ENCODE measurements around the gene SLC38A2.

Gene SLC38A2

GRCh38 chr12:46361667-46362034, 10.9 kb downstream of the SLC38A2 start:
- 0 out of 2 replicates have a peak, but pooled peaks have one; percentile 10 for TF ChIP-seq ZNF664 (tag by site-specific recombination; IDR thresholded peaks at IDR 0.05)
- TF ChIP-seq ZNF112 (tag by site-specific recombination; IDR thresholded peaks at IDR 0.05), result no peak
- TF ChIP-seq, protein P1, sequence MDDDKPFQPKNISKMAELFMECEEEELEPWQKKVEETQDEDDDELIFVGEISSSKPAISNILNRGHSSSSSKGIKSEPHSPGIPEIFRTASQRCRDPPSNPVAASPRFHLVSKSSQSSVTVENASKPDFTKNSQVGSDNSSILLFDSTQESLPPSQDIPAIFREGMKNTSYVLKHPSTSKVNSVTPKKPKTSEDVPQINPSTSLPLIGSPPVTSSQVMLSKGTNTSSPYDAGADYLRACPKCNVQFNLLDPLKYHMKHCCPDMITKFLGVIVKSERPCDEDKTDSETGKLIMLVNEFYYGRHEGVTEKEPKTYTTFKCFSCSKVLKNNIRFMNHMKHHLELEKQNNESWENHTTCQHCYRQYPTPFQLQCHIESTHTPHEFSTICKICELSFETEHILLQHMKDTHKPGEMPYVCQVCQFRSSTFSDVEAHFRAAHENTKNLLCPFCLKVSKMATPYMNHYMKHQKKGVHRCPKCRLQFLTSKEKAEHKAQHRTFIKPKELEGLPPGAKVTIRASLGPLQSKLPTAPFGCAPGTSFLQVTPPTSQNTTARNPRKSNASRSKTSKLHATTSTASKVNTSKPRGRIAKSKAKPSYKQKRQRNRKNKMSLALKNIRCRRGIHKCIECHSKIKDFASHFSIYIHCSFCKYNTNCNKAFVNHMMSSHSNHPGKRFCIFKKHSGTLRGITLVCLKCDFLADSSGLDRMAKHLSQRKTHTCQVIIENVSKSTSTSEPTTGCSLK (tag by site-specific recombination; IDR thresholded peaks at IDR 0.05), result no peak
- Histone ChIP-seq H3K9me3 (ENCODE audit: control insufficient read depth, insufficient read depth, low read depth, low read length) (no peaks in the 10 kb centered on the region), H3K27ac (ENCODE audit: extremely low read depth, low read depth, low read length) (no peak overlapping the region), H3K4me3 (ENCODE audit: low read depth, low read length) (no peak overlapping the region), H3K4me1 (ENCODE audit: control insufficient read depth, insufficient read depth, low read length) (peaks cover 11% of the 10 kb centered on the region; the same call in 1 of the 2 replicates), H3K36me3 (ENCODE audit: control insufficient read depth in 2 of 2, insufficient read depth in 1 of 2, low read length in 2 of 2) (peaks cover 56 to 81% of the 10 kb centered on the region in 2 experiments)
- ChIA-PET CTCF (no interaction called here), POLR2A (no interaction called here)

DNA sequence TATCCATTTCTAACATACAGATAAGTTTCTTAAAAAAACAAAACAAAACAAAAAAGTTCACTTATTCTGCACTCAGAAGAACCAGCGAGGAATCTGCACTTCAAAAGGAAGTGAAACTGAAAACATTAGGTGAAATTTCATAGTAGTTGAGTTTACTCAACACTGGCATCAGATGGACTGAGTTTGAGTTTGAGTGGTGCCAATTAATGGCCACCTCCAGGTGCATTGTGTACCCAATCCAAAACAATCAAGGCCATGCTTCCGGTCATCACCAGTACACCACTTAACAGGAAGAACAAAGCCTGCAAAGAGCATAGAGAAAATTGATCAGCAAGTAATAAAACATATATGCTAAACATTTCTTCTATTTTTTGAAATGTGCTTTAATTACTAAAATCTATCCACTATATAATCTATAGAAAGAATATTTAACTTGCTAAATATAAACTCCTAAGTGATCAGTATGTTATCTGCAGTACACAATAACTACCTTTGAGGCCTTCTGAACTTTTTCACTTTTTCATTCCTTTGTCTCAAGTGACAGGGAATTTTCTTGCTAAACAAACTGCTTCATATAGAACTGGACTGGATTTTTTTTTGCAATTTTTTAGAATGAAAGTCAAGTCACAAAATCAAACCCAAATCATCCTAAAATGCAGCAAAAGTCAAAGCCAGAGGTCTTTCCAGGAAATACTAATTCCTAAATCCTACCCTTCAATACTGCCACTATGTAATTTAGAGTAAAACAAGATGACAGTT, 11.5 kb downstream of the SLC38A2 start:
- H3K36me3 ChIP-seq (ENCODE audit: control insufficient read depth in 2 of 2, insufficient read depth in 1 of 2, low read length in 2 of 2), result peaks cover 53 to 75% of the 10 kb centered on the region in 2 experiments
- CTCF ChIA-PET, result no interaction called here
- TF ChIP-seq ZNF266 (tag by site-specific recombination; IDR thresholded peaks at IDR 0.05; ENCODE audit: low read depth) (no peak), ZNF433 (tag by site-specific recombination; IDR thresholded peaks at IDR 0.05; ENCODE audit: low read depth) (no peak), ZBTB49 (tag by site-specific recombination; IDR thresholded peaks at IDR 0.05; ENCODE audit: low read depth) (no peak), ZNF449 (tag by site-specific recombination; IDR thresholded peaks at IDR 0.05) (no peak), KLF7 (tag by site-specific recombination; IDR thresholded peaks at IDR 0.05; ENCODE audit: borderline replicate concordance) (no peak), ZNF670 (tag by site-specific recombination; IDR thresholded peaks at IDR 0.05; ENCODE audit: low read depth) (no peak), SP3 (tag by site-specific recombination; IDR thresholded peaks at IDR 0.05) (no peak), ZNF549 (tag by site-specific recombination; IDR thresholded peaks at IDR 0.05) (no peak), ZNF404 (tag by site-specific recombination; IDR thresholded peaks at IDR 0.05) (no peak), SP7 (tag by site-specific recombination; IDR thresholded peaks at IDR 0.05) (no peak), SCRT2 (tag by site-specific recombination; IDR thresholded peaks at IDR 0.05) (no peak)
- H3K9me3 ChIP-seq (ENCODE audit: control insufficient read depth, insufficient read depth, low read depth, low read length), result no peaks in the 10 kb centered on the region
- H3K4me1 ChIP-seq (ENCODE audit: control insufficient read depth, insufficient read depth, low read length), result peaks cover 7% of the 10 kb centered on the region; the same call in 1 of the 2 replicates
- no peak overlapping the region for H3K27ac ChIP-seq (ENCODE audit: extremely low read depth, low read depth, low read length)
- POLR2A ChIA-PET, result no interaction called here
- H3K4me3 ChIP-seq (ENCODE audit: low read depth, low read length), result no peak overlapping the region

DNA sequence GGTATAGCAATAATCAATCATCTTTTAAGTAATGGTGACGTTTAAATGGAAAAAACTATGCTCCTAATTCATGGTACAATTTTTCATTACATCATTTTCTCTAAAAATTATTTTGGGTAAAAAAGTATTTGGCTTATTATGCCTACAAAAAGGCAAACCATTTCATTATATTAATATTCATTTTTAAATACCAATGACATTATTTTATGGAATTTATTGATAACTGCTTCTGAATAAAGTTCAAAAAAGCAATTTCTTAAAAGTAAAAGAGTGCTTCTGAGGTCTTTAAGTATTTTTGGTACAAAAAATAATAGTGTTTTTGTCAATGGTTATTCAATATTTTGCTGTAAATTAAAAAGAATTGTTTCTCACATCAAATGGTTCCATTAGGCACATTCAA, 12.2 kb downstream of the SLC38A2 start:
- Histone ChIP-seq H3K36me3 (ENCODE audit: control insufficient read depth in 2 of 2, insufficient read depth in 1 of 2, low read length in 2 of 2) (peaks cover 53 to 68% of the 10 kb centered on the region in 2 experiments), H3K4me3 (ENCODE audit: low read depth, low read length) (no peak overlapping the region), H3K9me3 (ENCODE audit: control insufficient read depth, insufficient read depth, low read depth, low read length) (no peaks in the 10 kb centered on the region), H3K27ac (ENCODE audit: extremely low read depth, low read depth, low read length) (no peak overlapping the region), H3K4me1 (ENCODE audit: control insufficient read depth, insufficient read depth, low read length) (no peaks in the 10 kb centered on the region)
- CTCF ChIA-PET, result no interaction called here
- POLR2A ChIA-PET, result interaction anchor here (2.0 kb wide), 1 partner anchor 11 kb away, joined by 5 read pairs; no protein-coding TSS in a partner anchor
- peak; percentile 31; the same call in 1 of the 2 replicates for TF ChIP-seq ATF2 (tag by site-specific recombination; IDR thresholded peaks at IDR 0.05; ENCODE audit: low read depth)
- TF ChIP-seq ZNF48 (tag by site-specific recombination; IDR thresholded peaks at IDR 0.05), result no peak
